Neutrophil (primary cell): ENCODE results near the gene ACBD6.

Source experiments
- H3K27ac ChIP-seq: fragments of 200-600 bp; sonication (generic); 2 replicates; pipeline ENCODE4 v1.5.1; 2016; ENCODE audit warnings: mild to moderate bottlenecking, moderate library complexity
- H3K27me3 ChIP-seq: fragments of 200-600 bp; sonication (generic); 2 replicates; pipeline ENCODE4 v1.6.0; 2016; ENCODE audit warnings: mild to moderate bottlenecking
- H3K36me3 ChIP-seq: fragments of 200-600 bp; sonication (generic); 2 replicates; pipeline ENCODE4 v1.5.1; 2017
- H3K4me1 ChIP-seq, 2 experiments: fragments of 200-600 bp in 1 of 2; sonication (generic) in 1 of 2; 1 replicate in 1 of 2; 2 replicates in 1 of 2; pipeline versions ENCODE4 v1.5.1 to v1.6.1; 2013 to 2016; ENCODE audit warnings: low read depth in 1 of 2, low read length in 1 of 2, mild to moderate bottlenecking in 1 of 2, moderate library complexity in 1 of 2; ENCODE audit not compliant: control insufficient read depth in 1 of 2, insufficient read depth in 1 of 2
- H3K4me3 ChIP-seq, 2 experiments: fragments of 200-600 bp in 1 of 2; sonication (generic) in 1 of 2; 1 replicate in 1 of 2; 2 replicates in 1 of 2; pipeline ENCODE4 v1.5.1; 2013 to 2016; ENCODE audit warnings: low read depth in 1 of 2, low read length in 1 of 2, mild to moderate bottlenecking in 1 of 2, moderate library complexity in 1 of 2
- H3K9me3 ChIP-seq: fragments of 200-600 bp; sonication (generic); 2 replicates; pipeline ENCODE4 v1.5.1; 2016
- TF ChIP-seq, protein P1 (sequence below): fragments of 200-600 bp; sonication (generic); IDR thresholded peaks from 2 replicates; pipeline ENCODE4 v1.5.1; 2016; ENCODE audit warnings: antibody characterized with exemption

The ACBD6 gene

DNA sequence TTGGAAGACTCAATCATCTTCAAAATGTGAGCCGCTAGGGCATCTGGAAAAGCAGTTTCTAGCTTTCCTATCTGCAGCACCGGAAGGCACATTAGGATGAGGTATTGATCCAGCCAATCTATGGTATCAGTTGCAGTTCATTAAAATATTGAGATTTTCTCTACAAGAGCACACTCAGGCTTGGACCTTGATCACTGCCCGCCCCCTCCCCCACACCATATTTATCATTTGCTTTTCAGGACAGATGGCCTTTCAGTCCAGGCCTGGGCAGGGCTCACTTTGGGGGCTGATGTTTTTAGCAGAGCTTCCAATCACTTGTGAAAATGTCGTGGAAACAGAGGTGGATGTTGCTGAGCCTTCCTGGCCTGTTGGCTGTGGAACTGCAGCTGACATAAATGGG is 254.8 kb downstream of the ACBD6 start:
- H3K27me3 ChIP-seq, result peaks cover 13% of the 10 kb centered on the region
- no peaks in the 10 kb centered on the region for H3K36me3 ChIP-seq
- peaks cover 34 to 35% of the 10 kb centered on the region in 2 experiments for H3K4me1 ChIP-seq
- peak overlapping the region; percentile 7 to 22 for H3K4me3 ChIP-seq
- H3K27ac ChIP-seq, result peak overlapping the region; percentile 81
- TF ChIP-seq, protein P1, sequence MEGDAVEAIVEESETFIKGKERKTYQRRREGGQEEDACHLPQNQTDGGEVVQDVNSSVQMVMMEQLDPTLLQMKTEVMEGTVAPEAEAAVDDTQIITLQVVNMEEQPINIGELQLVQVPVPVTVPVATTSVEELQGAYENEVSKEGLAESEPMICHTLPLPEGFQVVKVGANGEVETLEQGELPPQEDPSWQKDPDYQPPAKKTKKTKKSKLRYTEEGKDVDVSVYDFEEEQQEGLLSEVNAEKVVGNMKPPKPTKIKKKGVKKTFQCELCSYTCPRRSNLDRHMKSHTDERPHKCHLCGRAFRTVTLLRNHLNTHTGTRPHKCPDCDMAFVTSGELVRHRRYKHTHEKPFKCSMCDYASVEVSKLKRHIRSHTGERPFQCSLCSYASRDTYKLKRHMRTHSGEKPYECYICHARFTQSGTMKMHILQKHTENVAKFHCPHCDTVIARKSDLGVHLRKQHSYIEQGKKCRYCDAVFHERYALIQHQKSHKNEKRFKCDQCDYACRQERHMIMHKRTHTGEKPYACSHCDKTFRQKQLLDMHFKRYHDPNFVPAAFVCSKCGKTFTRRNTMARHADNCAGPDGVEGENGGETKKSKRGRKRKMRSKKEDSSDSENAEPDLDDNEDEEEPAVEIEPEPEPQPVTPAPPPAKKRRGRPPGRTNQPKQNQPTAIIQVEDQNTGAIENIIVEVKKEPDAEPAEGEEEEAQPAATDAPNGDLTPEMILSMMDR, result no peak
- no peaks in the 10 kb centered on the region for H3K9me3 ChIP-seq

DNA sequence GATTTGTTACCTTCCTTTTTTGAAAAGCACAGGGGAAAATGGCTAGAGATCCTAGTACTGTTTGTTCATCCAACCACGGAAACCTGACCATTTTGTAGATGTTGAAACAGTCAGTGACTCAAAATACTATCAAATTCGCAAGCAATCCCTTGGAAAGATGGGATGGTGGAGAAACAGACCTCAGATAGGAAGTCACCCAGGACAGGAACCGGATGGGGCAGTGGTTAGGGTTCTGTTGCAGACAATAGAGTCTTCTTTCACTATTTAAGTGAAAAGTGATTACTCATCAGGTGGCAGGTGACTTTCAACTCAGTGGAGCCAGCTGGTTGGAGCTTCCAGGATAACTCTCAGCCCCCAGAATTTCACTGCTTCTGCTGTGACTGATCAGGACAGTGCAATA is 255.3 kb downstream of the ACBD6 start:
- peak overlapping the region; percentile 81 for H3K27ac ChIP-seq
- TF ChIP-seq, protein P1, result no peak
- peaks cover 19% of the 10 kb centered on the region for H3K27me3 ChIP-seq
- H3K9me3 ChIP-seq, result no peaks in the 10 kb centered on the region
- H3K4me1 ChIP-seq, result peaks cover 29 to 30% of the 10 kb centered on the region in 2 experiments
- H3K36me3 ChIP-seq, result no peaks in the 10 kb centered on the region
- peak overlapping the region; percentile 7 to 22 for H3K4me3 ChIP-seq

DNA sequence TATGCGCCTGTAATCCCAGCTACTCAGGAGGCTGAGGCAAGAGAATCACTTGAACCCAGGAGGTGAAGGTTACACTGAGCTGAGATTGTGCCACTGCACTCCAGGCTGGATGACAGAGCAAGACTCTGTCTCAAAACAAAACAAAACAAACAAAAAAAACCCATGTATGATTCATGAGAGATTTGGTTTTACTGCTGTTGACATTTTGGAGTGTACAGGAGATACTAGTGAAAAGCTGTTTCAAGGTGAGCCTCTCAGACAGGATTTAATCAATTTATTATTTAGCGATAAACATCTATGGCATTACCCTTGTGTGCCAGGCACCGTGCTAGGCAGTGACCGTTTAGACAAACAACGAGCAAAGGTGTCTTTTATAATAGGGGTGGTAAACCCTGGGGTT is 255.8 kb downstream of the ACBD6 start:
- no peaks in the 10 kb centered on the region for H3K9me3 ChIP-seq
- H3K4me3 ChIP-seq, result peak overlapping the region; percentile 7 to 22
- H3K27me3 ChIP-seq, result peaks cover 23% of the 10 kb centered on the region
- TF ChIP-seq, protein P1, result no peak
- no peaks in the 10 kb centered on the region for H3K36me3 ChIP-seq
- H3K4me1 ChIP-seq, result peaks cover 29% of the 10 kb centered on the region in 2 experiments
- H3K27ac ChIP-seq, result peak overlapping the region; percentile 81

DNA sequence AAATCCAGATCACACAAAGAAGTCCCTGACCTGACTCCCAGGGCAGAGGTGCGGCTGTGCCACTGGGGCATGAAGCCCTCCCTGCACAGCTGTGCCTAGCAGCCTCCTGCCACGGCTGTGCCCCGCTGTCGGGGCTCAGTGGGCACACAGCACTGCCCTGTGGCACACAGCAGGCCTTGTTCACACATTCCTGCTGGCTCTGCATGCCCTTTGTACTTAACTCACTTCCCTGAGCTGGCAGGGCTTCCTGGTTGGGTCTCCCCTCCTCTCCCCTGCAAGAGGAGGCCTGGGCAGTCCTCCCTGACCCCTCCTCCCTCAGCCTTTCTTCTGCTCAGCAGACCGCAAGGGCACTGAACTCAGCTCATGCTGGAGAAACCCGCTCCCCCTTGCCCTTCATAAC is 257.5 kb downstream of the ACBD6 start:
- Histone ChIP-seq H3K27me3 (peaks cover 41% of the 10 kb centered on the region), H3K9me3 (no peaks in the 10 kb centered on the region), H3K27ac (no peak overlapping the region), H3K36me3 (no peaks in the 10 kb centered on the region), H3K4me3 (no peak overlapping the region), H3K4me1 (peaks cover 29% of the 10 kb centered on the region in 2 experiments)
- TF ChIP-seq, protein P1, result no peak

DNA sequence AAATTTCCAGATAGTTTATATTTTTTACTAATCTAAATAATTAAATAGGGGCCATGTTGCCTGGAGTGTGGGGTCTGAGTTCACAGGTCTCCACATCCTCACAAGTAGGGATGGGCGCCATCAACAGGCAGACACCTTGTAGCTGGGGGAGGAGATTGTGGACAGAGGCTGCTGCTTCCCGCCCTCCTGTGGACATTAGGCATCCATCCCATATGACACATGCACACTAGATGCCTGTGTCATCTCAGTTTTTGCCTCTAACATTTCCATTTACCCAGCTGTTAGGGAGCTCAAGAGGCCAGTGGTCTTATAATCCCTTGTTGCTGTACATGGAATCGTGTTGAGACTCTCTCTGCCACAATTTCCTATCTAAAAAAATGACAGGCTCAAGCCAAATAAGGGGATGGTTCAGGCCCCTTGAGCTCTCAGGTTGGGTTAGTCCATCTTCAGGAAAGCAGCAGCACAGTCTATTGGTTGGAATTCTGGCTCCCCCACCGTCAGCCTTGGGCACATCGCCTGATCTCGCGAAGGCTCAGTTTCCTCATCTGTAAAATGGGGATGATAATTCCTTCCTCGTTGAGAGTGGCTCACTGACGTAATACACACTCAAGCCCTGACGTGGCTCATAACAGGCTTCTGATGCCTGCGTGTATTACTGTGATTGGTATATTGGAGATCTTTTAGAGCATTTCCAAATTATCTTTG is 258.7 kb downstream of the ACBD6 start:
- H3K27ac ChIP-seq, result no peak overlapping the region
- H3K36me3 ChIP-seq, result no peaks in the 10 kb centered on the region
- TF ChIP-seq, protein P1, result no peak
- H3K9me3 ChIP-seq, result no peaks in the 10 kb centered on the region
- peaks cover 25 to 26% of the 10 kb centered on the region in 2 experiments for H3K4me1 ChIP-seq
- no peak overlapping the region for H3K4me3 ChIP-seq
- H3K27me3 ChIP-seq, result peaks cover 53% of the 10 kb centered on the region
